ENCODE results near the gene ZYX. TPM values are rescaled to one million over a fixed set of nuclear protein-coding genes. Genes with fewer than 3 reads are reported as not detected.

ZYX gene
- total and polyA plus RNA-seq, 9 donors, result 44.2 to 282 (median 167) TPM

DNA sequence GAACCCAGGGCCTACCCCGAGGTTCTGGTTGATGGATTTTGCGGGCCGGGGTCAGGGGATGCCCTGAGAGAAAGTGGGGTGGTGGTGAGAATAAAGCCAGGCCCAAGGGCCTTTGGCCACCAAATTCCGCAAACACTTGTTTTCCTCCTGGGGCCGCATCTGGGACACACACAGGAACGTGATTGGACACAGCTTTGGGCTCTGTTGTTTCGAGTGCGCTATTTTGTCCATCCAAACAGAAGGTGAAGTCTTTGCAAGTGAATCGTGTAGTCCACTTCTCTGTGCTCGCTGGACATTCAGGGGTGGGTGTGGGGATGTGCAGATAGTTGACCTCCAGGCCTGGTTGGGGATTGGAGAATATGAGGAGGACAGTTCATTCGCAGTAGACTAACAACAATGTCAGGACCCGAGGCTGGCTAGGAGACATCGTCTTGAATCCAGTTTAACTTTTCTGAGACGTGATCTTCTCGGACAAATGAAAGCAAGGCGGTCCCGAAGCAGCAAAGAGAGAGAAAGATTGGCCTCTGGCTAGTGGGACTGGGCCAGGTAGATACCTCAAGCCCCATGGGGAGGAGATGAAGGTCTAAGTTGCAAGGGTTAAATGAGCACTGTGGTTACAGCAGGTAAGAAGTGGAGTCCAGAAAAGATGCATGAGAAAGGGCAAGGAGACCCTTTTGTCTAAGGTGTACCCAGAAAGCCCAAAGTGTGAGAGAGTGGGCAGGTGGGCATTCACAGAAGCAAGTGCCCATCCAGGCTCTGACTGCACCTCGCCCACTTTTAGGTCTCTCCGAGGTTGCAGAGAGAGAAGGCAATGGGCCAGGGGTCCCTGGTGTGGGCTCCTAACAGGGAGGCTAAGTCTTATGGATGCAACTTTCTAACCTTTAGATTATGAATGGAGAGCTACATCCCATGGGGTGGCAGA lies 17.9 kb upstream of the ZYX start:
- TF ChIP-seq, protein P1, sequence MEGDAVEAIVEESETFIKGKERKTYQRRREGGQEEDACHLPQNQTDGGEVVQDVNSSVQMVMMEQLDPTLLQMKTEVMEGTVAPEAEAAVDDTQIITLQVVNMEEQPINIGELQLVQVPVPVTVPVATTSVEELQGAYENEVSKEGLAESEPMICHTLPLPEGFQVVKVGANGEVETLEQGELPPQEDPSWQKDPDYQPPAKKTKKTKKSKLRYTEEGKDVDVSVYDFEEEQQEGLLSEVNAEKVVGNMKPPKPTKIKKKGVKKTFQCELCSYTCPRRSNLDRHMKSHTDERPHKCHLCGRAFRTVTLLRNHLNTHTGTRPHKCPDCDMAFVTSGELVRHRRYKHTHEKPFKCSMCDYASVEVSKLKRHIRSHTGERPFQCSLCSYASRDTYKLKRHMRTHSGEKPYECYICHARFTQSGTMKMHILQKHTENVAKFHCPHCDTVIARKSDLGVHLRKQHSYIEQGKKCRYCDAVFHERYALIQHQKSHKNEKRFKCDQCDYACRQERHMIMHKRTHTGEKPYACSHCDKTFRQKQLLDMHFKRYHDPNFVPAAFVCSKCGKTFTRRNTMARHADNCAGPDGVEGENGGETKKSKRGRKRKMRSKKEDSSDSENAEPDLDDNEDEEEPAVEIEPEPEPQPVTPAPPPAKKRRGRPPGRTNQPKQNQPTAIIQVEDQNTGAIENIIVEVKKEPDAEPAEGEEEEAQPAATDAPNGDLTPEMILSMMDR (IDR thresholded peaks at IDR 0.05), result no peak
- TF ChIP-seq POLR2A (IDR thresholded peaks at IDR 0.05), result no peak
- no peak for TF ChIP-seq EP300 (IDR thresholded peaks at IDR 0.05)
- DNase-seq, result no peak
- no peaks in the 10 kb centered on the region for H3K4me1 ChIP-seq (ENCODE audit: insufficient read depth)
- WGBS, 3 donors, result 32 to 46% (median 43%) methylated on average over 19 of the region's 19 CpGs
- no peaks in the 10 kb centered on the region for H3K9me3 ChIP-seq
- H3K27me3 ChIP-seq, result no peaks in the 10 kb centered on the region
- peak overlapping the region; percentile 50 for H3K4me3 ChIP-seq
- no peak overlapping the region for H3K27ac ChIP-seq
- intact Hi-C loops (cut with DNase I), result no loop called here
- H3K36me3 ChIP-seq, result no peaks in the 10 kb centered on the region

DNA sequence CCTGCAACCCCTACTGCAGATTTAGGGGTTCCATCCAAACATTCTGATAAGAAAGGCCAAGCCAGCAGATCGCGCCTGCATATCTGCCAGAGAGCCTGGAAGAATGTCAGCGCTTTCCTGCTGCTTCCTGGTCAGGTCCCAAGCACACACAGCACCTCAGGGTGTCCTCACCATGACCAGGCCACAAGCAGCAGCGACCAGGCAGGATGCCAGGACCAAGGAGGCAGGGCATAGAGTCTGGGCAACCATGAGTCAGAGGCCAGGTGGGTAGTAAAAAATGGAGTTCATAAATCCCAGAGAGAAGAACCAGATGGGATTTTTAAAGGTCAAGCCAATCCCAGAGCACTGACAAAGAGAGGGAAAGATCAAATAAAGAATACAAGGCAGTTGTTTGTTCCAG lies 13.2 kb upstream of the ZYX start:
- intact Hi-C loops (cut with DNase I), result no loop called here
- no peak overlapping the region for H3K27ac ChIP-seq
- H3K4me3 ChIP-seq, result no peak overlapping the region
- H3K27me3 ChIP-seq, result no peaks in the 10 kb centered on the region
- WGBS, 3 donors, result 73 to 89% (median 83%) methylated on average over 4 of the region's 4 CpGs
- H3K9me3 ChIP-seq, result no peaks in the 10 kb centered on the region
- H3K36me3 ChIP-seq, result no peaks in the 10 kb centered on the region
- DNase-seq, result no peak
- no peaks in the 10 kb centered on the region for H3K4me1 ChIP-seq (ENCODE audit: insufficient read depth)
- TF ChIP-seq, protein P1 (IDR thresholded peaks at IDR 0.05), result no peak

- Histone ChIP-seq H3K36me3 (no peaks in the 10 kb centered on the region), H3K27me3 (no peaks in the 10 kb centered on the region), H3K4me1 (ENCODE audit: insufficient read depth) (no peaks in the 10 kb centered on the region), H3K27ac (no peak overlapping the region), H3K9me3 (no peaks in the 10 kb centered on the region), H3K4me3 (no peak overlapping the region)
- intact Hi-C loops (cut with DNase I), result no loop called here
- TF ChIP-seq, protein P1 (IDR thresholded peaks at IDR 0.05), result no peak
- TF ChIP-seq EP300 (IDR thresholded peaks at IDR 0.05) (no peak), POLR2A (IDR thresholded peaks at IDR 0.05) (no peak)
- WGBS, 3 donors, result 87 to 100% (median 95%) methylated on average over 1 of the region's 1 CpG
- DNase-seq, result no peak
These were observed 12.8 kb upstream of the ZYX start for GRCh38 chr7:143368387-143368786.

DNA sequence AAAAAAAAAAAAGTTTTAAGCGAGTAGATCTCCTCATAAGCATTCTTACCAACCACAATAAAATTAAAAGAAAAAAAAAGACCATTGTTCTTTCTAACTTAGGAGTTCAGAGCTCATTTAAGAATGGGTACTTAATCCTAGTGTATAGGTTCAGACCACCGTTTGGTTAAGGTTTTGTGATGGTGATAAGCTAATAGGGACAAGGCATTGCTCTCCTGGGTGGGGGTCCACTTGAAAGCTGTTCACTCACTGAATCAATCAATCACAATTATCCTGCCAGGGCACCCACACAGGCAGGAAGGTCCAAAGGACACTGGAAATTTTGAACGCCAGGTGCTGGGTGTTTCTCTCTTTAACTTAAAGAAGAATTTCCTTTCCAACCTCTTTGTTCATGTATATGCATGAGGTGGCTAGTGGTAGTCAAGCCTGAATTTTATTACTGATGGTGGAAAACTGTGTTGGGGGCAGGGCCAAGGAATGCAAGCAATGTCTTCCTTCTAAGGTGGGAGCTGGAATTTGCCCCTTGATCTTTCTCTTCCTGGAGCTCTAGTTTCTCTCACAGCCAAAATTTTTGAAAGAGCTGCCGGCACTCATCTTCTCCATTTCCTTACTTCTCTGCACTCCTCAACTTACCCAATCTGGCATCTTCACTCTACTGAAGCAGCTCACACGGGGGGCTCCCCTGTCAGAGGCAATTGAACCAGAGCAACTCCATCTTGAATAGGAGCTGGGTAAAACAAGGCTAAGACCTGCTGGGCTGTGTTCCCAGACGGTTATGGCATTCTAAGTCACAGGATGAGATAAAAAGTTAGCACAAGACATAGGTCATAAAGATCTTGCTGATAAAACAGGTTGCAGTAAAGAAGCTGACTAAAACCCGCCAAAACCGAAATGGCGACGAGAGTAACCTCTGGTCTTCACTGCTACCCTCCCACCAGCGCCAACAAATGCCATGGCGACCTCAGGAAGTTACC lies 11.2 kb upstream of the ZYX start:
- Histone ChIP-seq H3K4me3 (no peak overlapping the region), H3K4me1 (ENCODE audit: insufficient read depth) (no peaks in the 10 kb centered on the region), H3K27me3 (no peaks in the 10 kb centered on the region), H3K9me3 (no peaks in the 10 kb centered on the region), H3K36me3 (no peaks in the 10 kb centered on the region), H3K27ac (no peak overlapping the region)
- intact Hi-C loops (cut with DNase I), result no loop called here
- TF ChIP-seq, protein P1 (IDR thresholded peaks at IDR 0.05), result no peak
- TF ChIP-seq POLR2A (IDR thresholded peaks at IDR 0.05) (no peak), EP300 (IDR thresholded peaks at IDR 0.05) (no peak)
- no peak for DNase-seq
- WGBS, 3 donors, result 78 to 81% (median 78%) methylated on average over 12 of the region's 12 CpGs
